Colon (tissue), 2 donors: ENCODE data around the gene AUTS2.

Source experiments
- FAIRE-seq: peaks from 2 replicates; lab custom pipeline; 2012; peaks lifted over from hg19 to GRCh38; lab: Jason Lieb, UNC
- donor health status: control.
- donor health status: control.

AUTS2 gene

DNA sequence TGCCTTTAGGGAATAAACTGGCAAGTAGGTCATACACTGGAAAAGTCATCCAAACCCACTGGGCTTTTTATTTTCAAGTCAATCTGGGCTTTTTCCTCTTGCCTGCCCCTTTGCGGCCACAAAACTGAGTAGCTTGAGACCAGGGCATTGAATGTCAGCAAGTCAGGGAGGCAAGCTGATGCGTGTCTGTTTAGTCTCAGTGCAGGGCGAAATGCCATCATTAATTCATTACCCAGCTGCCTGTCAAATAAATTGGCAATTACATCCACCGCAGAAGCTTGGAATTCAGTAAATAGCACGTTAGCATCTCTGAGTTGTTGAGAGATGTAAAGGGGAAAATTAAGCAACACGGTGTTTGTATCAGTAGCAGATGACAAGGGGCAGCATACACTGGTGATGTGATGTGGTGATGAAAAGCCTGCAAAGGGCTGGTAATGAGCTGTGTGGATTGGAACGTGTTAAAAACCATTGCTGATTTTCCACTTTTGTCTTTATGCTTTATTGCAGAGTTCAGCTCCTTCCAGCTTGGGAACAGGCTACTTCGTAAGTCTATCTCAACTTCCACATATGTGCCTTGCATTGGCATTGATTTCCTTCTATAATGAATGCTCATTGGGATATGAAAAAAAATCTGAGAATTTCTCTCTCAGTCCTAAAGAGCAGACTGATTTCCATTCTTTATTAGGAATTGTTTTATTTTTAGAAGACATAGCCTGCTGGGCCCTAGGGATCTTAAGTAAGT lies 535.9 kb downstream of the AUTS2 start:
- FAIRE-seq: no peak

DNA sequence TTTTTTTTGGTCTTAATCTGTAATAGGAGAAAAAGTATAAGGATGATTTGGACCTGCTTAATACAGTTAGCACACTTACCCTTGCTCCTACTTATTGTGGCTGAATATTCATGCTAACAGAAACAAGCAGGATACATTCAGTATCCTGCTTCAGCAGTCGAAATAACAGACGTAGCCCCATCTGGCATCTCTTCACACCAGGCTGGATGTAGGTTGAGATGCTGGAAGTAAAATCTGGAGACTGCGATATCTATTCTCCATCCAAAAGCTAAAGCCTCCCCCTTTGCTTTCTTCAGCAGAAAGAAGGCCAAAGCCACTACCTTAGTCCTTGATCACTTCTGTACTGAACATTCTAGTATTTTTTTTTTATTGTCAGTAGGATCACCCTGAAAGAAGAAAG lies 537.4 kb downstream of the AUTS2 start:
- FAIRE-seq: no peak

GRCh38 chr7:70137126-70137525 lies 538.9 kb downstream of the AUTS2 start:
- FAIRE-seq: no peak

DNA sequence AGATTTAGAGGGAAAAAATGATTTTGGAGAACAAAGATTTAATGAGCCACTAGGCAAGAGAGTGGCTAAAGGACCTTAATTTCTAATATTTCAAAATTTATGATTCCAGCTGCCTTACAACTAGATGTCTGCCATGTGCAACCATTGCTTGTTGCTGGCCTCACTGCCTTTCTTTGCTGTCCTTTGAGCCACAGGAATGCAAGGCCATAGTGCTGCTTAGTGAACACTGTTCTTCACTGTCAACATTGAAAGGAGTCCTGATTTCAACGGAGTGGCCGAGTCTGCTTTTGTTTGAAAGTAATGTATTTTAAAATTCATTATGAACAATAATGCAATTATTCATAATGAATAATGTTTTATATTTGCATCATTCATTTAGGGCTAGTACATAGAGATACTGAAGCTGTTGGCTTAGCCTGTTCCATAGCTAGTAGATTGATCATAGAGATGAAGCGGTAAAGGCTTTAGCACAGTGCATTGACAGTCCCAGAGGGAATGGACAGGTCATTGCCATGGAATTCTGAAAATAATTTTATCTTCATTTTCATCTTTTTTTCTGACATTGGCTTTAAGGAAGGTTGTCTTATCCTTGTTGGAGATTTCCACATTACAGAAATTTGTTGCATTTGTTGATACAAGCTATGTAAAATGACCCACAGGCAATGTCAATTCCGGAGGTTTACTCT lies 544.1 kb downstream of the AUTS2 start:
- FAIRE-seq: no peak

GRCh38 chr7:70143075-70144044 lies 545.1 kb downstream of the AUTS2 start:
- no peak for FAIRE-seq

DNA sequence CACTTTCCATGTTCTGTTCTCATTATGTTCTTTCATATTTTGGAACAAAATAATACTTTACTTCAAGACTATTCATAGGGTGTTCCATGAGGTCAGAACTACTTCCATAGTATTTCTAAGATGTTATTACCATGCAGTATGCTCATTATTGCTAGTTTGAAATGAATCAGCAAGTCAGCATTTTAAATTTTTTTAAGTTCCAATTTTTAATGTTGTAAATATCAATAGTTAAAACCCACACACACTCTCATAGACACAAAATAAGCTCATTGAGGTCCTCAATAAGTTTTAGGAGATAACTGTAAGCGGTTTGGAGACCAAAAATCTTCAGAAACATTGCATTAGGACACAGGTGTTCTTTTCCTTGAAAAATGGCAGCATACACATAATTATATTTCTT lies 550.7 kb downstream of the AUTS2 start:
- FAIRE-seq: no peak

GRCh38 chr7:70152313-70152712 lies 554.0 kb downstream of the AUTS2 start:
- no peak for FAIRE-seq

GRCh38 chr7:70153933-70154332 lies 555.7 kb downstream of the AUTS2 start:
- no peak for FAIRE-seq

DNA sequence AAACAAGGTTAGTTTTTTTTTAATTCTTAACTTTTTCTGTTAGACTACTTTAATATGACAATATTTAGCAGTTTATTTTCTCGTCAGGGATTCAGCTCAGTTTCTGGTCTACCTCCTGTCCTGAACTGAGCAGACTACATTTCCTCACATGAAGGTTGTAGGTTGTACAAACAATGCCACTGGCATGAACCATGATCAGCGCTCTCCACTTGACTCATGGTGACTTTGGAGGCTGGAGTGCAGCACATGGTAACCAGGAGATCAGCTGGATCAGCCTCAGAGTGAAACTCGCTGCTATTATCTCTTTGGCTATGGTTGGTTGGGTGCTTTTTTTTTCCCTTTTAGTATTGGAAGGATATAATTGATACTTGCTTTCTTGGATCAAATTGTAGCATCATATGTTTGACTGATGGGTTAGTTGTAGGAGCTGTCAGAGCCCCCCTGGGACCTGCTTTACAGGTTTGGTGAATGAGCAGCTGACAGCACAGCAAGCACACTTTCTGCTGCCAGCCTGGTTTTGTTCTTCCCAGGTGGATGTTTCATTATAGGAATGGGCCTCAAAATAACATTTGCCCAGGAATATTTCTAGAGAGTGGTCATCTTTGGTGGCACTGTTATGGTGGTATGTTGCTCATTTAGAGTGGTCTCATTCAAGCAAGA lies 556.4 kb downstream of the AUTS2 start:
- no peak for FAIRE-seq

- no peak for FAIRE-seq
Observed at GRCh38 chr7:70156057-70156456, 557.8 kb downstream of the AUTS2 start.

GRCh38 chr7:70159121-70159520 lies 560.8 kb downstream of the AUTS2 start:
- no peak for FAIRE-seq

DNA sequence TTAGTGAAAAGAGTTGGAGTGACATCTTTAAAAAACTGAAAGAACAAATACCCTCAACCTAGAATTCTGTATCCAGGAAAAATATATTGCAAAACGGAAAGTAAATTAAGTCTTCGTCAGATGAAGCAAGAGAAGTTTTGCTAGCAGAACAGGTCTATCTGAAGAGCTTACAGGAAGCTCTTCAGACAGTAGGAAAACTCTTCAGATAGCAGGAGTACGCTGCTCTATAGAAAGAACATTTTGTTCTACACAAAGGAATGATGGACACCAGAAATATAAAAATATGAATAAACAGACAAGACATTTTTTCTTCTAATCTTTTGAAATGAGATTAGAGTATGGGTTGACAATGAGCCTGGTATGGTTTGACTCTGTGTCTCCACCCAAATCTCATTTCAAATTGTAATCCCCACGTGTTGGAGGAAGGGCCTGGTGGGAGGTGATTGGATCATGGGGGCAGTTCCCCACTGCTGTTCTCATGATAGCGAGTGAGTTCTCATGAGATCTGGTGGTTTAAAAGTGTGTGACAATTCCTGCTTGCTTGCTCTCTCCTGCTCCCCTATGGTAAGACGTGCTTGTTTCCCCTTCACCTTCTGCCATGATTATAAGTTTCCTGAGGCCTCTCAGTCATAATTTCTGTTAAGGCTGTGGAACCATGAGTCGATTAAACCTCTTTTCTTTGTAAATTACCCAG lies 567.3 kb downstream of the AUTS2 start:
- FAIRE-seq: no peak

GRCh38 chr7:70171369-70171920 lies 573.2 kb downstream of the AUTS2 start:
- FAIRE-seq: no peak

DNA sequence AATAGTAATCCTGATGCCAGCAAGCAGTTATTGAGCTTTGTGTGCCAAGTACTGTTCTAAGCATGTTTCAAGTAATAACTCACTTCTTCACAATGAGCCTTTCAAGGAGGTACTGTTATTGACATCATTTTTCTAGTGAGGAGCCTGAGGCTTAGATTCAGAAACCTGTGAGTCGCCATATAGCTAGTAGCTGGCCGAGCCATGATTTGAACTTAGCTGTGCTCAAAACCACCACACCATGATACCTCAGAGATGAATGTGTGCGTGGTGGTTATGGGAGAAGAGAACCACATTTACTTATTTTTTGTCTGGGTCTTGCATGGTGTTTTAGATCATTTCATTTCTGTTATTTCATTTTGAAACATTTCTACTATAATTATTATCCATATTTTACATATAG lies 578.9 kb downstream of the AUTS2 start:
- no peak for FAIRE-seq

DNA sequence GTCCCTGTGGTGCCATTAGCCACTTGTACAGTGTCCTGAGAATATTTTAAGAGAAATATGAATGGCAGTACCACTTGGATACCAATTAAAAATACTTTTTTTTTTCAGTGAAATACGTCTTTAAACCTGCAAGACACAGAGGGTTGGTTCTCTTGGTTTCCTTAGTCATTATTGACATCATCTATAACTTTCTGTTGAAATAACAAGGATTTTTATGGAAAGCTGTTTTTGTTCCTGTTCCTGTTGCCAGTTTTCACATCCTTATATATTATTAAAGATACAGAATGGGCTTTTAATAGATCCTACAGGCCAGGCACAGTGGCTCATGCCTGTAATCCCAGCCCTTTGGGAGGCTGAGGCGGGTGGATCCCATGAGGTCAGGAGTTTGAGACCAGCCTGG lies 579.9 kb downstream of the AUTS2 start:
- FAIRE-seq: no peak

DNA sequence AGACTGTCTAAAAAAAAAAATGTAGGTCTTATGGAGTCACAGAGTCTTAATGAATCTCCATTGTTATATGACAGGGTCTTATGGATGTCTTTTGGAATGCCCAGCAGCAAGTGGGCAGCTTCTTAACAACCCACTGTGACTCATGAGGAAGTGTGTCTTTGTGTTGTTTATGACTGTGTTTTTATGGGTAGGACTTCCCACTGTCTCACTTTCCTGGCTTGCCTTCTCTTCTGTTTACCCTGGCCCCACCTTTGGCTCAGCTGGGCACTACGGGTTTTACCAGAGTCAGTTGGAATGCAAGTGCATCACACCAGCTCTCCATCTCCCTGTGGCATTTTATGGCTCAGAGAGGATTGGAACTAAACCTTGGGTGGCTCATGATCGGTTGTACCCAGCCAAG lies 580.5 kb downstream of the AUTS2 start:
- FAIRE-seq: peak; percentile 73

DNA sequence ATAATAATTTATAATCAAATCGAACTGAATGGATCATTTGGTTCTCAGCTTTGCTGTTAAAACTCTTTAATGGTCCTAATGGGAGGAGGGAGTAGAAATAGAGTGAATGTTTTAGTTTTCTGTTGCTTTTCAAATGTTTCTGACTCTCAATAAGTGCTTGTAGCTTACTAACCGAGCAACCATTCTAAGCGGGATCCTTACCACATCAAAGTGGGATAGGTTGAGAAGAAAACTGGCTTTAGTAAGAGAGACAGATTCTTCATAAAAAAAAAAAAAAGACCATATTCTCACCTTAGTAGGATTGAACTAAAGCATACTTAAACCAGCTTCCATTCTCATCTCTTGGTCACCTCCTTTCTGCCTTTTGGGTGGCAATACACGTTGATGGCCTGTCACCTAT lies 584.2 kb downstream of the AUTS2 start:
- FAIRE-seq: no peak

DNA sequence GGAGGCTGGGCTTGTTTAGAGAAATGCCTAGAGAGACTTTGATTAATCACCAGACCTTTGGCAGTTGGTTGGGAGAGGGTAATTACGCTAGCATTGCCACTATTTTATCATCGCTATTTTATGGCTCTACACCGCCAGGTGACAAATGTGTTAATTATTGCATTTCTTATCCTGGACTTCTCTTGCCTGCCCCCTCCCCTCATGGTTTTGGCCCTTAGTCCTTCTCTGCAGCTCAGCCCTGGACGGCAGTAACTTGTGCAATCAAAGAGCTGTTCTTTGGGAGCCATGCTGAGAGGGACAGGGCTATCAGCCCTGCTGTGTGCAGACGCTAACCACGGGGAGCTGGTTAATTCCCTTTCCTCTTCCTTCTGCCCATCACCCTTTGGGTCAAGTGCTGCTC lies 585.0 kb downstream of the AUTS2 start:
- no peak for FAIRE-seq

- FAIRE-seq: no peak
Observed at GRCh38 chr7:70188901-70189650, 590.8 kb downstream of the AUTS2 start.

GRCh38 chr7:70189776-70190175 lies 591.5 kb downstream of the AUTS2 start:
- no peak for FAIRE-seq

- FAIRE-seq: no peak
Observed at GRCh38 chr7:70190281-70190680, 592.0 kb downstream of the AUTS2 start.
